Loucy (cell line): Measurements from ENCODE around the gene ARMH3.

Source experiments
- H2AFZ ChIP-seq: fragments of 200-600 bp; sonication (generic); 2 replicates; pipeline ENCODE4 v1.6.0; 2016; ENCODE audit warnings: antibody characterized with exemption, mild to moderate bottlenecking, low read length, moderate library complexity
- H3F3A ChIP-seq: fragments of 200-600 bp; 2 replicates; pipeline ENCODE4 v1.6.0; 2016; ENCODE audit warnings: antibody characterized with exemption, low read depth, mild to moderate bottlenecking
- H3K27me3 ChIP-seq: fragments of 200-600 bp; sonication (generic); 2 replicates; pipeline ENCODE4 v1.6.1; 2014; ENCODE audit warnings: low read length, mild to moderate bottlenecking; ENCODE audit not compliant: insufficient read depth, poor library complexity, severe bottlenecking
- H3K36me3 ChIP-seq: fragments of 200-600 bp; sonication (generic); 2 replicates; pipeline ENCODE4 v1.6.1; 2016; ENCODE audit warnings: low read length; ENCODE audit not compliant: insufficient read depth
- H3K4me1 ChIP-seq: fragments of 200-600 bp; sonication (generic); 2 replicates; pipeline ENCODE4 v1.5.1; 2014; ENCODE audit warnings: low read length, mild to moderate bottlenecking; ENCODE audit not compliant: insufficient read depth, poor library complexity, severe bottlenecking
- H3K4me2 ChIP-seq: fragments of 200-600 bp; sonication (generic); 2 replicates; pipeline ENCODE4 v1.6.0; 2014; ENCODE audit warnings: antibody characterized with exemption, low read length, low read depth, mild to moderate bottlenecking; ENCODE audit not compliant: poor library complexity, severe bottlenecking
- H3K4me3 ChIP-seq: fragments of 200-600 bp; sonication (generic); 2 replicates; pipeline ENCODE4 v1.5.1; 2014; ENCODE audit warnings: low read length, mild to moderate bottlenecking, mixed read lengths; ENCODE audit not compliant: poor library complexity, severe bottlenecking
- H3K79me2 ChIP-seq: fragments of 200-600 bp; sonication (generic); 2 replicates; pipeline ENCODE4 v1.6.1; 2014; ENCODE audit warnings: low read length; ENCODE audit not compliant: insufficient read depth
- H3K9ac ChIP-seq: fragments of 200-600 bp; sonication (generic); 2 replicates; pipeline ENCODE4 v1.6.0; 2014; ENCODE audit warnings: mild to moderate bottlenecking, low read depth, low read length, moderate library complexity; ENCODE audit not compliant: poor library complexity, severe bottlenecking
- H3K9me2 ChIP-seq: fragments of 200-600 bp; sonication (generic); replicated peaks from 2 replicates; pipeline ENCODE4 v1.6.1; 2016; ENCODE audit warnings: low read depth, low read length, mixed read lengths
- H3K9me3 ChIP-seq: fragments of 200-600 bp; sonication (generic); 2 replicates; pipeline ENCODE4 v1.6.1; 2014; ENCODE audit warnings: mild to moderate bottlenecking, antibody characterized with exemption, low read length, low read depth; ENCODE audit not compliant: insufficient read depth
- H4K20me1 ChIP-seq: fragments of 200-600 bp; sonication (generic); 2 replicates; pipeline ENCODE4 v1.6.0; 2014; ENCODE audit warnings: antibody characterized with exemption, low read length, mild to moderate bottlenecking; ENCODE audit not compliant: insufficient read depth, poor library complexity, severe bottlenecking
- EZH2phosphoT487 ChIP-seq: fragments of 200-600 bp; IDR thresholded peaks from 2 replicates; pipeline ENCODE4 v1.6.1; 2018; ENCODE audit warnings: antibody characterized with exemption, mild to moderate bottlenecking, moderate library complexity, borderline replicate concordance
- TF ChIP-seq, protein P1 (sequence below): fragments of 200-600 bp; sonication (generic); conservative IDR thresholded peaks from 2 replicates; pipeline ENCODE4 v1.5.1; 2014; ENCODE audit warnings: mild to moderate bottlenecking, antibody characterized with exemption, low read length

The ARMH3 gene

DNA sequence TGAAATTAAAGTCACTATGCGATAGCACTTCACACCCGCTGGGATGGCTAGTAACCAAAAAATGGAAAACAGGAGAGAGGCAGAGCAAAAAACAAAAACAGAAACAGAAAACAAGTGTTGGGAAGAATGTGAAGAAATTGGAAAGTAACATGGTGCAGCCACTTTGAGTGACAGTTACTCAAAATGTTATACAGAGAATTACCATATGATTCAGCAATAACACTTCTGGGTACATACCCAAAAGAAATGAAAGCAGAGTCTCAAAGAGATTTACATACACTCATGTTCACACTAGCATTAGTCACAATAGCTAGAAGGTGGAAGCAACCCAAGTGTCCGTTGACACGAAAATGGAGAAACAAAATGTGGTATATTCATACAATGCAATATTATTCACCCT, 123.8 kb downstream of the ARMH3 start:
- Histone ChIP-seq H3K27me3 (no peaks in the 10 kb centered on the region), H3F3A (no peaks in the 10 kb centered on the region), H4K20me1 (no peaks in the 10 kb centered on the region), H3K36me3 (peaks cover 11% of the 10 kb centered on the region; the same call in 1 of the 2 replicates), H3K9ac (no peak overlapping the region), H3K9me2 (no peaks in the 10 kb centered on the region), H3K9me3 (no peaks in the 10 kb centered on the region), H2AFZ (no peak overlapping the region), H3K4me1 (no peaks in the 10 kb centered on the region), H3K4me3 (no peak overlapping the region), H3K4me2 (no peak overlapping the region), H3K79me2 (0 out of 2 replicates have a peak, but pooled peaks cover 3% of the 10 kb centered on the region)
- no peak for TF ChIP-seq EZH2phosphoT487
- TF ChIP-seq, protein P1, sequence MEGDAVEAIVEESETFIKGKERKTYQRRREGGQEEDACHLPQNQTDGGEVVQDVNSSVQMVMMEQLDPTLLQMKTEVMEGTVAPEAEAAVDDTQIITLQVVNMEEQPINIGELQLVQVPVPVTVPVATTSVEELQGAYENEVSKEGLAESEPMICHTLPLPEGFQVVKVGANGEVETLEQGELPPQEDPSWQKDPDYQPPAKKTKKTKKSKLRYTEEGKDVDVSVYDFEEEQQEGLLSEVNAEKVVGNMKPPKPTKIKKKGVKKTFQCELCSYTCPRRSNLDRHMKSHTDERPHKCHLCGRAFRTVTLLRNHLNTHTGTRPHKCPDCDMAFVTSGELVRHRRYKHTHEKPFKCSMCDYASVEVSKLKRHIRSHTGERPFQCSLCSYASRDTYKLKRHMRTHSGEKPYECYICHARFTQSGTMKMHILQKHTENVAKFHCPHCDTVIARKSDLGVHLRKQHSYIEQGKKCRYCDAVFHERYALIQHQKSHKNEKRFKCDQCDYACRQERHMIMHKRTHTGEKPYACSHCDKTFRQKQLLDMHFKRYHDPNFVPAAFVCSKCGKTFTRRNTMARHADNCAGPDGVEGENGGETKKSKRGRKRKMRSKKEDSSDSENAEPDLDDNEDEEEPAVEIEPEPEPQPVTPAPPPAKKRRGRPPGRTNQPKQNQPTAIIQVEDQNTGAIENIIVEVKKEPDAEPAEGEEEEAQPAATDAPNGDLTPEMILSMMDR: no peak

GRCh38 chr10:101925027-101925426, 130.9 kb downstream of the ARMH3 start:
- no peak overlapping the region for H2AFZ ChIP-seq
- H3K9me2 ChIP-seq: no peaks in the 10 kb centered on the region
- no peaks in the 10 kb centered on the region for H3F3A ChIP-seq
- H3K4me1 ChIP-seq: no peaks in the 10 kb centered on the region
- no peak for TF ChIP-seq EZH2phosphoT487
- TF ChIP-seq, protein P1: no peak
- no peaks in the 10 kb centered on the region for H3K36me3 ChIP-seq
- H3K9me3 ChIP-seq: no peaks in the 10 kb centered on the region
- no peaks in the 10 kb centered on the region for H3K27me3 ChIP-seq
- H4K20me1 ChIP-seq: no peaks in the 10 kb centered on the region
- H3K79me2 ChIP-seq: no peaks in the 10 kb centered on the region
- no peak overlapping the region for H3K4me2 ChIP-seq
- no peak overlapping the region for H3K9ac ChIP-seq
- H3K4me3 ChIP-seq: no peak overlapping the region

GRCh38 chr10:101923256-101923655, 132.7 kb downstream of the ARMH3 start:
- Histone ChIP-seq H3K4me1 (no peaks in the 10 kb centered on the region), H3K4me2 (no peak overlapping the region), H3K9me3 (no peaks in the 10 kb centered on the region), H3K36me3 (no peaks in the 10 kb centered on the region), H3K9me2 (no peaks in the 10 kb centered on the region), H3K79me2 (no peaks in the 10 kb centered on the region), H3K9ac (no peak overlapping the region), H2AFZ (no peak overlapping the region), H3K4me3 (no peak overlapping the region), H3K27me3 (no peaks in the 10 kb centered on the region), H3F3A (no peaks in the 10 kb centered on the region), H4K20me1 (no peaks in the 10 kb centered on the region)
- TF ChIP-seq EZH2phosphoT487: no peak
- TF ChIP-seq, protein P1: no peak
